Mesothelial cell of epicardium (in vitro differentiated cells): ENCODE measurements around the gene SLC2A4RG. TPM values are rescaled to one million over a fixed set of nuclear protein-coding genes. Genes with fewer than 3 reads are reported as not detected.

Source experiments
- DNase-seq, 2 experiments: peaks; one replicate each; pipeline ENCODE4 v3.0.0; 2021; ENCODE audit warnings: low spot score in 2 of 2; ENCODE audit not compliant: unreplicated experiment in 2 of 2
- H3K27ac Mint-ChIP-seq: 2 replicates; pipeline ENCODE4 v1.8.0; 2021; ENCODE audit warnings: mixed read lengths
- H3K27me3 Mint-ChIP-seq: 2 replicates; pipeline ENCODE4 v1.8.0; 2021; ENCODE audit warnings: low read depth, mixed read lengths
- H3K36me3 Mint-ChIP-seq: 2 replicates; pipeline ENCODE4 v1.8.0; 2021; ENCODE audit warnings: mixed read lengths
- H3K4me1 Mint-ChIP-seq: 2 replicates; pipeline ENCODE4 v1.8.0; 2021; ENCODE audit warnings: mixed read lengths
- H3K4me3 Mint-ChIP-seq: 2 replicates; pipeline ENCODE4 v1.8.0; 2021; ENCODE audit warnings: mild to moderate bottlenecking, moderate library complexity, mixed read lengths
- H3K9me3 Mint-ChIP-seq: 2 replicates; pipeline ENCODE4 v1.8.0; 2021; ENCODE audit warnings: mixed read lengths
- CTCF ChIP-seq: fragments of 200-600 bp; sonication (generic); IDR thresholded peaks from one replicate; pipeline ENCODE4 v1.5.0; 2021; ENCODE audit warnings: antibody characterized with exemption; ENCODE audit not compliant: unreplicated experiment
- total RNA-seq: library from RNA; stranded (reverse); gene quantifications from 3 replicates; pipeline ENCODE4 v1.2.1, GENCODE V29; 2021

SLC2A4RG gene
- total RNA-seq, 1 donor from 2014 or later = 122 TPM

GRCh38 chr20:63756648-63756991 is 17.0 kb downstream of the SLC2A4RG start:
- H3K9me3 Mint-ChIP-seq = peaks cover 4% of the 10 kb centered on the region
- peaks cover 1% of the 10 kb centered on the region for H3K36me3 Mint-ChIP-seq
- no peak for TF ChIP-seq CTCF
- no peak for DNase-seq
- H3K27me3 Mint-ChIP-seq = no peaks in the 10 kb centered on the region
- no peaks in the 10 kb centered on the region for H3K4me1 Mint-ChIP-seq
- no peak overlapping the region for H3K4me3 Mint-ChIP-seq
- no peak overlapping the region for H3K27ac Mint-ChIP-seq

GRCh38 chr20:63758152-63758551 is 18.6 kb downstream of the SLC2A4RG start:
- peaks cover 1% of the 10 kb centered on the region for H3K36me3 Mint-ChIP-seq
- H3K9me3 Mint-ChIP-seq = peaks cover 4% of the 10 kb centered on the region
- H3K27ac Mint-ChIP-seq = no peak overlapping the region
- TF ChIP-seq CTCF = no peak
- no peaks in the 10 kb centered on the region for H3K27me3 Mint-ChIP-seq
- DNase-seq = no peak
- H3K4me3 Mint-ChIP-seq = no peak overlapping the region
- H3K4me1 Mint-ChIP-seq = no peaks in the 10 kb centered on the region

- Mint-ChIP-seq H3K27ac (no peak overlapping the region), H3K27me3 (no peaks in the 10 kb centered on the region), H3K36me3 (peaks cover 1% of the 10 kb centered on the region), H3K9me3 (peaks cover 4% of the 10 kb centered on the region), H3K4me3 (no peak overlapping the region), H3K4me1 (no peaks in the 10 kb centered on the region)
- DNase-seq = no peak
- TF ChIP-seq CTCF = no peak
Measured at GRCh38 chr20:63759377-63759901, 19.9 kb downstream of the SLC2A4RG start.

- H3K27ac Mint-ChIP-seq = no peak overlapping the region
- H3K36me3 Mint-ChIP-seq = peaks cover 2% of the 10 kb centered on the region
- H3K4me1 Mint-ChIP-seq = no peaks in the 10 kb centered on the region
Measured at GRCh38 chr20:63765082-63765873, 25.7 kb downstream of the SLC2A4RG start.

GRCh38 chr20:63765902-63766301 is 26.3 kb downstream of the SLC2A4RG start:
- Mint-ChIP-seq H3K4me1 (no peaks in the 10 kb centered on the region), H3K27me3 (no peaks in the 10 kb centered on the region), H3K27ac (no peak overlapping the region), H3K9me3 (no peaks in the 10 kb centered on the region), H3K36me3 (peaks cover 2% of the 10 kb centered on the region), H3K4me3 (no peak overlapping the region)
- TF ChIP-seq CTCF = no peak
- no peak for DNase-seq

More at GRCh38 chr20:63765082-63765873, 25.7 kb downstream of the SLC2A4RG start:
- H3K4me3 Mint-ChIP-seq = no peak overlapping the region
- no peak for TF ChIP-seq CTCF
- H3K27me3 Mint-ChIP-seq = no peaks in the 10 kb centered on the region
- no peak for DNase-seq
- H3K9me3 Mint-ChIP-seq = no peaks in the 10 kb centered on the region
